SK-N-SH (cell line): ENCODE results near the gene MAP3K3.

Experiments used
- CTCF ChIP-seq: fragments of 200-600 bp; sonication (generic); IDR thresholded peaks from 2 replicates; pipeline ENCODE4 v1.6.1; 2017; ENCODE audit warnings: antibody characterized with exemption, mild to moderate bottlenecking, moderate library complexity
- EP300 ChIP-seq, 2 experiments: IDR thresholded peaks; 2 replicates each; pipeline versions ENCODE4 v1.4.0 to v1.6.1; 2012; ENCODE audit warnings: borderline replicate concordance in 1 of 2, low read depth in 1 of 2, low read length in 1 of 2
- EZH2phosphoT487 ChIP-seq: fragments of 200-600 bp; sonication (generic); IDR thresholded peaks from 2 replicates; pipeline ENCODE4 v1.6.1; 2017; ENCODE audit warnings: low read depth, mixed run types, mild to moderate bottlenecking, antibody characterized with exemption, moderate library complexity, borderline replicate concordance
- GATA2 ChIP-seq: sonication (generic); formaldehyde crosslinking; IDR thresholded peaks from 2 replicates; pipeline ENCODE4 v1.5.0; 2020; ENCODE audit warnings: mild to moderate bottlenecking, missing genetic modification reagents
- JUND ChIP-seq: IDR thresholded peaks from 2 replicates; pipeline ENCODE4 v1.4.0; 2012
- MAX ChIP-seq: IDR thresholded peaks from 2 replicates; pipeline ENCODE4 v1.4.0; 2012; ENCODE audit warnings: low read depth
- NRF1 ChIP-seq: IDR thresholded peaks from 2 replicates; pipeline ENCODE4 v1.6.1; 2012; ENCODE audit warnings: low read depth, mild to moderate bottlenecking, low read length
- POLR2AphosphoS5 ChIP-seq: IDR thresholded peaks from 2 replicates; pipeline ENCODE4 v1.6.1; 2012; ENCODE audit warnings: low read depth, low read length
- RXRA ChIP-seq: IDR thresholded peaks from 2 replicates; pipeline ENCODE4 v1.4.0; 2012; ENCODE audit warnings: low read depth, mild to moderate bottlenecking, borderline replicate concordance
- USF2 ChIP-seq: fragments of 150-350 bp; IDR thresholded peaks from 2 replicates; pipeline ENCODE4 v1.6.1; 2017; ENCODE audit warnings: antibody characterized with exemption, low read length, low read depth, borderline replicate concordance
- YY1 ChIP-seq: IDR thresholded peaks from 2 replicates; pipeline ENCODE4 v1.4.0; 2012; ENCODE audit warnings: low read depth, mild to moderate bottlenecking

GRCh38 chr17:63623786-63624530 is 1.7 kb downstream of the MAP3K3 start:
- TF ChIP-seq CTCF (no peak), YY1 (no peak), GATA2 (CRISPR knock-in tag) (no peak), NRF1 (no peak), RXRA (no peak), EZH2phosphoT487 (no peak), USF2 (no peak), POLR2AphosphoS5 (no peak), EP300 (IDR thresholded peaks at IDR 0.05; ENCODE audit: borderline replicate concordance in 1 of 2, low read depth in 1 of 2, low read length in 1 of 2) (no peak), MAX (no peak), JUND (no peak)
